Peyer's patch (tissue), 4 donors: ENCODE results near the gene SKAP1.

Source experiments
- CTCF ChIP-seq, 6 experiments: fragments of 450-650 bp in 4 of 6; fragments of 200-600 bp in 2 of 6; sonication (generic) in 1 of 6; IDR thresholded peaks; one replicate each; pipeline ENCODE4 v1.5.1; 2017 to 2019; ENCODE audit warnings: antibody characterized with exemption in 6 of 6, mild to moderate bottlenecking in 3 of 6, moderate library complexity in 1 of 6
- POLR2A ChIP-seq, 2 donors: fragments of 450-650 bp; IDR thresholded peaks; one replicate each; pipeline ENCODE4 v1.5.1; 2017; ENCODE audit warnings: antibody characterized with exemption in 2 of 2, mild to moderate bottlenecking in 2 of 2, moderate library complexity in 2 of 2

- TF ChIP-seq POLR2A (IDR thresholded peaks at IDR 0.05) (no peak), CTCF (IDR thresholded peaks at IDR 0.05) (no peak)
Measured at GRCh38 chr17:48253975-48254374, 176.0 kb downstream of the SKAP1 start.
